K562 (cell line): ENCODE results near the gene ZDHHC24. TPM values are rescaled to one million over a fixed set of nuclear protein-coding genes. Genes with fewer than 3 reads are reported as not detected.

Experiments used
- ASH1L ChIP-seq: fragments of 450-650 bp; IDR thresholded peaks from 2 replicates; pipeline ENCODE4 v1.6.1; 2018; ENCODE audit warnings: borderline replicate concordance, mild to moderate bottlenecking, low read depth; ENCODE audit not compliant: partially characterized antibody
- FOSL1 ChIP-seq: fragments of 200-800 bp; sonication (Bioruptor generic); conservative IDR thresholded peaks from 2 replicates; pipeline ENCODE4 v1.6.1; 2016; ENCODE audit warnings: missing genetic modification characterization, missing compliant biosample characterization
- HNRNPL ChIP-seq: fragments of 200-400 bp; formaldehyde crosslinking; IDR thresholded peaks from 2 replicates; pipeline ENCODE4 v1.6.1; 2017; ENCODE audit warnings: low read depth, mild to moderate bottlenecking, low read length
- KDM5B ChIP-seq: fragments of 200-600 bp; sonication (generic); IDR thresholded peaks from 2 replicates; pipeline ENCODE4 v1.6.1; 2012; ENCODE audit warnings: low read depth, mild to moderate bottlenecking, moderate library complexity, low read length, control low read depth, inconsistent platforms; ENCODE audit not compliant: insufficient replicate concordance
- TAF9B ChIP-seq: fragments of 450-650 bp; IDR thresholded peaks from 2 replicates; pipeline ENCODE4 v1.6.1; 2018; ENCODE audit warnings: mild to moderate bottlenecking; ENCODE audit not compliant: partially characterized antibody
- YY1 ChIP-seq, 3 experiments: IDR thresholded peaks; 2 replicates each; pipeline ENCODE4 v1.6.1; 2011; ENCODE audit warnings: low read length in 2 of 3, mild to moderate bottlenecking in 2 of 3, moderate library complexity in 2 of 3, borderline replicate concordance in 1 of 3, control low read depth in 1 of 3, low read depth in 1 of 3; ENCODE audit not compliant: insufficient read depth in 3 of 3, insufficient replicate concordance in 2 of 3, control insufficient read depth in 1 of 3, insufficient read length in 1 of 3; ENCODE audit errors: extremely low read depth in 1 of 3
- ZBTB7A ChIP-seq: IDR thresholded peaks from 2 replicates; pipeline ENCODE4 v1.6.1; 2011; ENCODE audit warnings: low read depth, mild to moderate bottlenecking, low read length, moderate library complexity, borderline replicate concordance; ENCODE audit not compliant: control insufficient read depth
- ZNF668 ChIP-seq: fragments of 250-450 bp; sonication (Bioruptor Pico); IDR thresholded peaks from 2 replicates; pipeline ENCODE4 v1.8.0; 2022; ENCODE audit warnings: mild to moderate bottlenecking, inconsistent platforms
- polyA plus RNA-seq, 8 experiments: library from polyadenylated mRNA; depleted of rRNA in 4 of 8; stranded (reverse) in 5 of 8; unstranded in 3 of 8; fragments of >200 nt; fragmentation: Nextera tagmentation in 2 of 8; fragmentation: Illumina TruSeq in 1 of 8; extraction: Ambion mirVana in 2 of 8; extraction: Trizol in 1 of 8; gene quantifications; 2 replicates each; pipeline versions ENCODE4 v1.2.1 to v1.2.3, GENCODE V29; 2011 to 2014; ENCODE audit warnings: inconsistent platforms in 1 of 8, missing spikeins in 1 of 8
- total RNA-seq, 7 experiments: library from RNA; depleted of rRNA in 6 of 7; stranded (reverse); fragments of >200 nt in 6 of 7; fragmentation: Illumina TruSeq in 2 of 7; extraction: Trizol in 2 of 7; gene quantifications; 2 replicates each; pipeline versions ENCODE4 v1.2.1 to v1.2.3, GENCODE V29; 2011 to 2021; ENCODE audit warnings: low replicate concordance in 1 of 7
- TF ChIP-seq, protein P1 (sequence below): fragments of 200-800 bp; sonication (Bioruptor generic); IDR thresholded peaks from 2 replicates; pipeline ENCODE4 v1.6.1; 2017; ENCODE audit warnings: missing genetic modification characterization, missing compliant biosample characterization
- TF ChIP-seq, protein P2 (sequence below): IDR thresholded peaks from 2 replicates; pipeline ENCODE4 v1.6.1; 2011; ENCODE audit not compliant: insufficient read length; ENCODE audit errors: extremely low read depth
- TF ChIP-seq, protein P3 (sequence below), 2 experiments: fragments of 450-650 bp in 1 of 2; sonication (generic) in 1 of 2; formaldehyde crosslinking; conservative IDR thresholded peaks; 2 replicates each; pipeline versions ENCODE4 v1.4.0 to v1.8.1; 2020 to 2022; ENCODE audit warnings: mild to moderate bottlenecking in 1 of 2, missing genetic modification reagents in 1 of 2
- TF ChIP-seq, protein P4 (sequence below): fragments of 250-450 bp; sonication (Bioruptor Pico); IDR thresholded peaks from 2 replicates; pipeline ENCODE4 v1.5.0; 2022; ENCODE audit warnings: mild to moderate bottlenecking
- TF ChIP-seq, protein P5 (sequence below): fragments of 450-650 bp; formaldehyde crosslinking; IDR thresholded peaks from 2 replicates; pipeline ENCODE4 v1.4.0; 2020; ENCODE audit warnings: mild to moderate bottlenecking, moderate library complexity
- TF ChIP-seq, protein P6 (sequence below), 2 experiments: fragments of 200-800 bp in 1 of 2; sonication (Bioruptor generic) in 1 of 2; sonication (generic) in 1 of 2; formaldehyde crosslinking in 1 of 2; IDR thresholded peaks in 1 of 2; conservative IDR thresholded peaks in 1 of 2; 2 replicates each; pipeline versions ENCODE4 v1.5.0 to v1.6.1; 2016 to 2020; ENCODE audit warnings: missing compliant biosample characterization in 1 of 2, missing genetic modification characterization in 1 of 2, missing genetic modification reagents in 1 of 2

ZDHHC24 gene
- total and polyA plus RNA-seq, 9 of the 15 experiments (the other 6 are each of a cell fraction or from before 2014, with no cell fraction given), result 0.45 to 11.2 (median 2.7) TPM

GRCh38 chr11:66480117-66480938, 65.5 kb downstream of the ZDHHC24 start, which contains the start of gene DPP3 (continued):
- TF ChIP-seq, protein P1, sequence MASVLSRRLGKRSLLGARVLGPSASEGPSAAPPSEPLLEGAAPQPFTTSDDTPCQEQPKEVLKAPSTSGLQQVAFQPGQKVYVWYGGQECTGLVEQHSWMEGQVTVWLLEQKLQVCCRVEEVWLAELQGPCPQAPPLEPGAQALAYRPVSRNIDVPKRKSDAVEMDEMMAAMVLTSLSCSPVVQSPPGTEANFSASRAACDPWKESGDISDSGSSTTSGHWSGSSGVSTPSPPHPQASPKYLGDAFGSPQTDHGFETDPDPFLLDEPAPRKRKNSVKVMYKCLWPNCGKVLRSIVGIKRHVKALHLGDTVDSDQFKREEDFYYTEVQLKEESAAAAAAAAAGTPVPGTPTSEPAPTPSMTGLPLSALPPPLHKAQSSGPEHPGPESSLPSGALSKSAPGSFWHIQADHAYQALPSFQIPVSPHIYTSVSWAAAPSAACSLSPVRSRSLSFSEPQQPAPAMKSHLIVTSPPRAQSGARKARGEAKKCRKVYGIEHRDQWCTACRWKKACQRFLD, result 0 out of 2 replicates have a peak, but pooled peaks have one; percentile 57
- TF ChIP-seq, protein P2, sequence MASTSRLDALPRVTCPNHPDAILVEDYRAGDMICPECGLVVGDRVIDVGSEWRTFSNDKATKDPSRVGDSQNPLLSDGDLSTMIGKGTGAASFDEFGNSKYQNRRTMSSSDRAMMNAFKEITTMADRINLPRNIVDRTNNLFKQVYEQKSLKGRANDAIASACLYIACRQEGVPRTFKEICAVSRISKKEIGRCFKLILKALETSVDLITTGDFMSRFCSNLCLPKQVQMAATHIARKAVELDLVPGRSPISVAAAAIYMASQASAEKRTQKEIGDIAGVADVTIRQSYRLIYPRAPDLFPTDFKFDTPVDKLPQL, result no peak
- TF ChIP-seq FOSL1 (tag) (0 out of 2 replicates have a peak, but pooled peaks have one; percentile 51), TAF9B (peak; percentile 58), KDM5B (peak; percentile 93), ASH1L (peak; percentile 80), ZNF668 (CRISPR knock-in tag) (no peak), ZBTB7A (no peak; the same call in 1 of the 2 replicates), YY1 (IDR thresholded peaks at IDR 0.05; ENCODE audit: borderline replicate concordance in 1 of 3, control insufficient read depth in 1 of 3, extremely low read depth in 1 of 3, insufficient read depth in 3 of 3, insufficient read length in 1 of 3, insufficient replicate concordance in 2 of 3, low read depth in 1 of 3, low read length in 2 of 3) (peak in 1 of 3 experiments; percentile 10), HNRNPL (peak; percentile 84)
- TF ChIP-seq, protein P3, sequence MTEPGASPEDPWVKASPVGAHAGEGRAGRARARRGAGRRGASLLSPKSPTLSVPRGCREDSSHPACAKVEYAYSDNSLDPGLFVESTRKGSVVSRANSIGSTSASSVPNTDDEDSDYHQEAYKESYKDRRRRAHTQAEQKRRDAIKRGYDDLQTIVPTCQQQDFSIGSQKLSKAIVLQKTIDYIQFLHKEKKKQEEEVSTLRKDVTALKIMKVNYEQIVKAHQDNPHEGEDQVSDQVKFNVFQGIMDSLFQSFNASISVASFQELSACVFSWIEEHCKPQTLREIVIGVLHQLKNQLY (CRISPR knock-in tag; conservative IDR thresholded peaks at IDR 0.05), result no peak
- TF ChIP-seq, protein P4, sequence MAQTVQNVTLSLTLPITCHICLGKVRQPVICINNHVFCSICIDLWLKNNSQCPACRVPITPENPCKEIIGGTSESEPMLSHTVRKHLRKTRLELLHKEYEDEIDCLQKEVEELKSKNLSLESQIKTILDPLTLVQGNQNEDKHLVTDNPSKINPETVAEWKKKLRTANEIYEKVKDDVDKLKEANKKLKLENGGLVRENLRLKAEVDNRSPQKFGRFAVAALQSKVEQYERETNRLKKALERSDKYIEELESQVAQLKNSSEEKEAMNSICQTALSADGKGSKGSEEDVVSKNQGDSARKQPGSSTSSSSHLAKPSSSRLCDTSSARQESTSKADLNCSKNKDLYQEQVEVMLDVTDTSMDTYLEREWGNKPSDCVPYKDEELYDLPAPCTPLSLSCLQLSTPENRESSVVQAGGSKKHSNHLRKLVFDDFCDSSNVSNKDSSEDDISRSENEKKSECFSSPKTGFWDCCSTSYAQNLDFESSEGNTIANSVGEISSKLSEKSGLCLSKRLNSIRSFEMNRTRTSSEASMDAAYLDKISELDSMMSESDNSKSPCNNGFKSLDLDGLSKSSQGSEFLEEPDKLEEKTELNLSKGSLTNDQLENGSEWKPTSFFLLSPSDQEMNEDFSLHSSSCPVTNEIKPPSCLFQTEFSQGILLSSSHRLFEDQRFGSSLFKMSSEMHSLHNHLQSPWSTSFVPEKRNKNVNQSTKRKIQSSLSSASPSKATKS (CRISPR knock-in tag), result no peak
- TF ChIP-seq, protein P5, sequence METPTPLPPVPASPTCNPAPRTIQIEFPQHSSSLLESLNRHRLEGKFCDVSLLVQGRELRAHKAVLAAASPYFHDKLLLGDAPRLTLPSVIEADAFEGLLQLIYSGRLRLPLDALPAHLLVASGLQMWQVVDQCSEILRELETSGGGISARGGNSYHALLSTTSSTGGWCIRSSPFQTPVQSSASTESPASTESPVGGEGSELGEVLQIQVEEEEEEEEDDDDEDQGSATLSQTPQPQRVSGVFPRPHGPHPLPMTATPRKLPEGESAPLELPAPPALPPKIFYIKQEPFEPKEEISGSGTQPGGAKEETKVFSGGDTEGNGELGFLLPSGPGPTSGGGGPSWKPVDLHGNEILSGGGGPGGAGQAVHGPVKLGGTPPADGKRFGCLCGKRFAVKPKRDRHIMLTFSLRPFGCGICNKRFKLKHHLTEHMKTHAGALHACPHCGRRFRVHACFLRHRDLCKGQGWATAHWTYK, result no peak
- TF ChIP-seq, protein P6, sequence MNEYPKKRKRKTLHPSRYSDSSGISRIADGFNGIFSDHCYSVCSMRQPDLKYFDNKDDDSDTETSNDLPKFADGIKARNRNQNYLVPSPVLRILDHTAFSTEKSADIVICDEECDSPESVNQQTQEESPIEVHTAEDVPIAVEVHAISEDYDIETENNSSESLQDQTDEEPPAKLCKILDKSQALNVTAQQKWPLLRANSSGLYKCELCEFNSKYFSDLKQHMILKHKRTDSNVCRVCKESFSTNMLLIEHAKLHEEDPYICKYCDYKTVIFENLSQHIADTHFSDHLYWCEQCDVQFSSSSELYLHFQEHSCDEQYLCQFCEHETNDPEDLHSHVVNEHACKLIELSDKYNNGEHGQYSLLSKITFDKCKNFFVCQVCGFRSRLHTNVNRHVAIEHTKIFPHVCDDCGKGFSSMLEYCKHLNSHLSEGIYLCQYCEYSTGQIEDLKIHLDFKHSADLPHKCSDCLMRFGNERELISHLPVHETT (CRISPR knock-in tag; conservative IDR thresholded peaks at IDR 0.05 in 1 of 2, IDR thresholded peaks at IDR 0.05 in 1 of 2), result peak in 1 of 2 experiments; percentile 56; a peak in 1 of 4 replicates
